ENCODE measurements around the gene CDK14. TPM values are rescaled to one million over a fixed set of nuclear protein-coding genes. Genes with fewer than 3 reads are reported as not detected.

CDK14 gene
- total and polyA plus RNA-seq, 2 donors (not counting 3 experiments of a cell fraction or from before 2014, with no cell fraction given): 5.5 to 34.2 TPM

DNA sequence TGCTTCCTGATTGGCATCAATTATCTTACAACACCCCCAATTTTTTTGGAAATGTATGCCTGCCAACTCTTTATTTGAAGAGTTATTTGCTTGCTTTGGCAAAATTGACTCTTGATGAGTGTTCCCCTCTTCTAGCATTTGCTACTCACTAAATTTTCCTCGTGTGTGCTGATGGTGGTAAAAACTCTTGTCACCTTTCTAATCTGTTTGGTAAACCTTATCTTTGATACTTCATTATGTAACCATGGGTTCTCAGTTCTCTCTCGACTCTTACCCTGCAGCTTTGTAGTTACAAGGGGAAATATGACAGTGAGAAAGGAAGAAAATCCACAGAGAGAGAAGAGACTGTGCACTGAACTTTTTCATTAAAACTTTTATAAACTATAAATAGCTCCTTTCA lies 102.5 kb downstream of the CDK14 start:
- DNase-seq (ENCODE audit: low read depth, low spot score): no peak
- no peak overlapping the region for H3K9ac ChIP-seq (replicated peaks; ENCODE audit: extremely low read depth, insufficient read depth, low read length)
- TF ChIP-seq EZH2 (IDR thresholded peaks at IDR 0.05; ENCODE audit: borderline replicate concordance, low read depth, low read length, severe bottlenecking) (no peak), MYC (IDR thresholded peaks at IDR 0.05; ENCODE audit: low read depth, low read length) (no peak), JUN (IDR thresholded peaks at IDR 0.05; ENCODE audit: borderline replicate concordance, insufficient read depth, insufficient read length, low read depth) (no peak), POLR2A (IDR thresholded peaks at IDR 0.05; ENCODE audit: low read depth, low read length) (no peak), POLR2AphosphoS5 (IDR thresholded peaks at IDR 0.05; ENCODE audit: insufficient read depth, low read depth, low read length) (no peak), GATA2 (IDR thresholded peaks at IDR 0.05; ENCODE audit: insufficient read depth, insufficient read length, low read depth, low read length) (no peak), FOS (IDR thresholded peaks at IDR 0.05; ENCODE audit: borderline replicate concordance, insufficient read depth, low read length) (no peak)
- TF ChIP-seq, protein P1, sequence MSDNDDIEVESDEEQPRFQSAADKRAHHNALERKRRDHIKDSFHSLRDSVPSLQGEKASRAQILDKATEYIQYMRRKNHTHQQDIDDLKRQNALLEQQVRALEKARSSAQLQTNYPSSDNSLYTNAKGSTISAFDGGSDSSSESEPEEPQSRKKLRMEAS (IDR thresholded peaks at IDR 0.05; ENCODE audit: insufficient read depth, insufficient read length): no peak
- TF ChIP-seq, protein P2, sequence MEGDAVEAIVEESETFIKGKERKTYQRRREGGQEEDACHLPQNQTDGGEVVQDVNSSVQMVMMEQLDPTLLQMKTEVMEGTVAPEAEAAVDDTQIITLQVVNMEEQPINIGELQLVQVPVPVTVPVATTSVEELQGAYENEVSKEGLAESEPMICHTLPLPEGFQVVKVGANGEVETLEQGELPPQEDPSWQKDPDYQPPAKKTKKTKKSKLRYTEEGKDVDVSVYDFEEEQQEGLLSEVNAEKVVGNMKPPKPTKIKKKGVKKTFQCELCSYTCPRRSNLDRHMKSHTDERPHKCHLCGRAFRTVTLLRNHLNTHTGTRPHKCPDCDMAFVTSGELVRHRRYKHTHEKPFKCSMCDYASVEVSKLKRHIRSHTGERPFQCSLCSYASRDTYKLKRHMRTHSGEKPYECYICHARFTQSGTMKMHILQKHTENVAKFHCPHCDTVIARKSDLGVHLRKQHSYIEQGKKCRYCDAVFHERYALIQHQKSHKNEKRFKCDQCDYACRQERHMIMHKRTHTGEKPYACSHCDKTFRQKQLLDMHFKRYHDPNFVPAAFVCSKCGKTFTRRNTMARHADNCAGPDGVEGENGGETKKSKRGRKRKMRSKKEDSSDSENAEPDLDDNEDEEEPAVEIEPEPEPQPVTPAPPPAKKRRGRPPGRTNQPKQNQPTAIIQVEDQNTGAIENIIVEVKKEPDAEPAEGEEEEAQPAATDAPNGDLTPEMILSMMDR (IDR thresholded peaks at IDR 0.05; ENCODE audit: extremely low read depth in 1 of 2, insufficient read depth in 1 of 2, low read depth in 1 of 2, low read length in 2 of 2): no peak
- no peaks in the 10 kb centered on the region for H3K4me1 ChIP-seq (ENCODE audit: control insufficient read depth, extremely low read depth, insufficient read depth, low read length)
- no peak overlapping the region for H3K4me2 ChIP-seq (ENCODE audit: insufficient read depth, low read length)
- H3K9me1 ChIP-seq (replicated peaks; ENCODE audit: control insufficient read depth, extremely low read depth, insufficient read depth, low read length): no peaks in the 10 kb centered on the region
- H3K79me2 ChIP-seq (ENCODE audit: control insufficient read depth, insufficient read depth, low read length): no peaks in the 10 kb centered on the region
- BruUV-seq (replicated peaks): no TSS peak
- H3K27me3 ChIP-seq (ENCODE audit: control insufficient read depth in 2 of 2, insufficient read depth in 2 of 2, low read length in 2 of 2): no peaks in the 10 kb centered on the region
- no peak overlapping the region for H2AFZ ChIP-seq (ENCODE audit: low read depth, low read length)
- no peak overlapping the region for H3K27ac ChIP-seq (ENCODE audit: insufficient read depth, low read depth, low read length)
- ChIA-PET CTCF (interaction anchor here (1.3 to 3.1 kb wide), 3 partner anchors 10 to 243 kb away, joined by 3 to 15 read pairs (median 6); no protein-coding TSS in a partner anchor), POLR2A (no interaction called here)
- no peaks in the 10 kb centered on the region for H4K20me1 ChIP-seq (replicated peaks; ENCODE audit: control insufficient read depth, extremely low read depth, insufficient read depth, low read length)
- dilution Hi-C loops (cut with MboI; ENCODE audit: extremely low pct_ligation_motif_present, low sequenced_read_pairs) (no loop called here), intact Hi-C loops (cut with micrococcal nuclease) (no loop called here)
- no peak for FAIRE-seq
- H3K36me3 ChIP-seq (ENCODE audit: control insufficient read depth in 2 of 2, extremely low read depth in 1 of 2, insufficient read depth in 2 of 2, low read length in 2 of 2): no peaks in the 10 kb centered on the region
- H3K9me3 ChIP-seq (replicated peaks; ENCODE audit: control insufficient read depth, insufficient read depth, low read length): no peaks in the 10 kb centered on the region
- no peak overlapping the region for H3K4me3 ChIP-seq (replicated peaks in 1 of 3; ENCODE audit: insufficient read depth in 1 of 3, low read depth in 1 of 3, low read length in 3 of 3)
